HK-2 (cell line): ENCODE data around the gene KCNQ1.

ENCODE experiments used
- DNase-seq: peaks from one replicate; pipeline ENCODE4 v3.0.0-alpha.2; 2018; ENCODE audit not compliant: unreplicated experiment

KCNQ1 gene

DNA sequence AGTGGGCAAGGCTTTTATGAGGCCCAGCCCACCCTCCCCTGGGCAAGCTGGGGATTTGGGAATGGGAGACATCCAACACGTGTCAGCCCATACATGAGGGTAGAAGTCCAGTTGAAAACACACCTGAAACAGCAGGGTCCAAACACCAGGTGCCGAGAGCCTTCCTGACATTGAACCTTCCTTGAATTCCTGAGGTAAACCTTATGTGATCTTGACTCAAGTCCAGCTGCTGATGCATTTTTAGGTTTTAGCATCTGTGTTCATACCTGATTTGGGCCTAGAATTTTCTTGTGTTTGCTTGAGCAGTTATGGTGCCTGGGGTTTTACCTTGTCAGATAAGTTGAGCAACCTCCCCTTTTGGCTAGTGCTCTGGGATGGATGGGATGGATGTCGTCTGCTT is 374.5 kb downstream of the KCNQ1 start:
- DNase-seq = no peak

DNA sequence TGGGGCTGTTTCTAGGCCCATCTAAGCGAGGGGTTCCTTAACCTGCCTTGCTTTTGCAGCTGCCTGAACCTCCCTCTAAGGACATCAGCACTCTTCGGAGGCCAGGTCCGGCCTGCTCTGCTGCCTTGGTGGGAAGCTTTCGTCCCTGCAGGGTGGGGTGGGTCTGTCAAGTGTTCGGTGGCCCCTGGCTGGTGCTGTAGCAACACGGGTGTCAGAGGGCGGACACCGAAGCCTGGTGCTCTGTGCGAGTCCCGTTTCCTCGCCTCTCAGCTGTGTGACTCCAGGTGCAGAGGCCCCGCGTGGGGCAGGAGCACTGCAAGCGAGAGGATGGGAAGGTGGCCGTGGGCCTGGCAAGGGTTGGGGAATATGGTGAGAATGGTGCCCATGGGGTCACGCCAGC is 376.2 kb downstream of the KCNQ1 start:
- no peak for DNase-seq

DNA sequence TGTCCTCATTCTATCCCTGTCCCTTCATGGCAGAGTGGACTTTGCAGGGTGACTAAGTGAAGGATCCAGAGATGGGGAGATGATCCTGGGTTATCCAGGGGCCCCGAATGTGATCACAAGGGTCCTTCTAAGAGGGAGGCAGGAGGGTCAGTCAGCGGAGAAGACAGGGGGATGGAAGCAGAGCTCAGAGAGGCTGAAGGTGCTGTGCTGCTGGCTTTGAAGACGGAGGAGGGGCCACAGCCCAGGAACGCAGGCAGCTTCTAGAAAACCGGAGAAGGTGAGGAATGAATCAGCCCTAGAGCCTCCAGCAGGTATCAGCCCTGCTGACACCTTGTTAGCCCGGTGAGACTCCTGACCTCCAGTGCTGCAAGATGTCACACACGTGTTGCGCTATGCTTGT is 377.1 kb downstream of the KCNQ1 start:
- no peak for DNase-seq

DNA sequence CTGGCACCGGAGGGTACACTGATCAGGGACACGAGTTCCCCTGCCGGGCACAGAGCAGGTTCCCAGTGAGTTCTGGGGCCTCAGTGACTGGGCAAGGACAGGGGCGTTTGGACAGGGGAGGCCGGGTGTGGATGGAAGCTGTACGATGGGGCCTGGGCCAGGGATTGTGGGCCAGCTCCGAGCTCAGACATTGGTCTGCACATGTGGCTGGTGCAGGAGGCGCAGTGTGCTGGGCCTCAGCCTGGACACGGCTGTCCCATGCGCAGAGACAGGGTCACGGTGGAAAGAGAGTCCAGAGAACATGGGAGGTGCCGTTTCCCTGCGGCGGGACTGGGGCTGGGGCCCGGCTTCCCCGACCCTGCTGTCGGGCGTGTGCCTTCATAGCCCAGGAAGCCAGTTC is 380.0 kb downstream of the KCNQ1 start:
- DNase-seq = no peak

DNA sequence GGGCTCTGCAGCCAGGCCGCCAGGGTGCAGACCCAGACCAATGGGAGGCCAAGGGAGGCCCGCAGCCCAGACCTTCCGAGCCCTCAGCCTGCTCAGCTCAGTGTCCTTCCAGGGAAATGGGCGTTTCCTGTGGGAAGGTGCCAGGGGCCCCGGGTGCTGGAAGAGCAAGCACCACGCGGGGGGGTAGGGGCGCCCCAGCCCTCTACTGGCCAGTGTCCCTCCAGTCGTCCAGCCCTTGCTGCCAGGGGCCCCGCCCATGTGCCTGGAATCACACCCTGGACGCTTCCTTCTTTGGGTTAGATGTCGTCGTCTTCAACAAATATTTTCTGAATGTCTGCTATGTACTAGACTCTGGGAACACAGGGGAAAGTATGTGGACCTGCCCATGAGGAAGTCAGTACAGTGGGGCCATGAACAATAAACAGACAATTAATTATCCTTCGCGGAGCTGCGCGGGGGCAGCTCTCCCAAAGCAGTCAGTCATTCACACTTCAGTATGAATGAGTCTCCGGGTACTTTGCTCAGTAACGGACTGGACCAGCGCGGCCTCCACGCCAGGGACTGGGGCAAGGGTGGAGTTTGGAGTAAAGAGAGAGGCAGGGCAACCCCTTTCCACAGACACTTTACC is 380.6 kb downstream of the KCNQ1 start:
- no peak for DNase-seq

DNA sequence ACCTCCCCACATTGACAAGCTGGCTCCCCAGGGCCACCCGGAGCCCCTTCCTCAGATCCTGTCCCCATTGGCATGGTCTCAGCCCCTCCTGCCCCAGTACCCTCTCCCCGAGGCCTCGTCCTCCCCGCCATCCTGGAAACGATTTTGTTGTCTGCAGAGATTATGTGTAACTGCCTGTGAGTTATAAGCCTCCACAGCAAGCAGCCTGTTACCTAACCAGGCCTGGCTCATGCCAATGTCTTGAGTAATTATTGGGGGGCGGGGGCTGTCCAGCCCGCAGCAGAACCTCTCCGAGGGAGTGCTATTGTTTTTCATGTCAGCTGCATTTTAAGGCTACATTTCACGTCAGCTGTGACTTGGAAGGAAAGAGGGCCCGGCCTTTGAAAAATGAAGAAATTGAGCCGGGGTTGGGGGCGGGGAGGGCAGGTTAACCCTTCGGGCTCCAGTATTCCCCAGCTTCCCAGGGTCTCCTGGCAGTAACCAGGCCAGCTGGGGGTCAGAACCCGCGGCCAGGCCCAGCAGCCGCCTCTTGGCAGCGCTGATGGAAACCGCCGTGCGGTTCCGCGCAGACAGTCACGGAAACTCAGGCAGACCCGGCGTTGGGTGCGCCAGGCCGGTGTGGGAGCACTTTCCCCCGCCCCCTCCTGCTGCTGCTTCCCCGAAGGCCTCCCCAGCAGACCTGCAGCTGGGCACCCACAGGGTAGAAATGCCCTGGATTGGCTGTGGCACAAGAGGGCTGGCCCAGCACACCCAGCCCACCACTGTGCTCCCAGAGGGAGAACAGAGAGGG is 381.3 kb downstream of the KCNQ1 start:
- peak; percentile 54 for DNase-seq

DNA sequence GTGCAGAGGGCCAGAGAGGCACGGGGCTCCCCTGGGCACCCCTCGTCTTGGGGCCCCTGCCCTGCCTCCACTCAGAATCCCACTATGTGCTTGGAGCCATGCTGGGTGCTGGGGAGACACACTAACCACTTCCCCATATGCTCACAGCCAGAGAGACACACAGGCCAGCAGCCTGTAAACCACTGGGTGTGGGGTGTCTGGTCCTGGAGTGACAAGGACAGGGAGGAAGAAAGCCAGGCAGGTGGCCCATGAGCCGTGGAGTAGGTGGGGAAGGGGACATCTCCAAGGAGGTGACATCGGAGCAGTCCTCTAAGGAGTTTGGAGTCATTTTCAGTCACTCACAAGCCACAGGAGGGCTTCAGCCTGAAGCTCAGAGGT is 381.9 kb downstream of the KCNQ1 start:
- DNase-seq = no peak

DNA sequence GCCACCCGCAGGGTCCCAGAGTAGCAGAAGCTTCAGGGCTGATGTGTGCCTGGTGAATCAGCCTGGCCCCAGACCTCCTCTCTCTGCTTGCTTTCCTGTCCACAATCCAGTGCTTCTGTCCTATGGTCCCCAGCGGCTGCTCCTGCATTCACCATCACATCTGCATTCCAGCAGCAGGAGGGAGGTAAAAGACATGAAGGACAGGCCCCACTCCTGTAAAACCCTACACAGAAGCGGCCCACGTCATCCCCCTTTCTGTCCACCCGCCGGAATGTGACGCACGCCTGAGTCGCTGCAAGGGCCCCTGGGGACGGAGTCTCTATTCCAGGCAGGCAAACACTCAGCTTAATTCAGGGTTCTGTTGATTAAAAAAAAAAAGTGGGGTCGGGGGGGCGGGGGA is 382.4 kb downstream of the KCNQ1 start:
- DNase-seq = no peak

DNA sequence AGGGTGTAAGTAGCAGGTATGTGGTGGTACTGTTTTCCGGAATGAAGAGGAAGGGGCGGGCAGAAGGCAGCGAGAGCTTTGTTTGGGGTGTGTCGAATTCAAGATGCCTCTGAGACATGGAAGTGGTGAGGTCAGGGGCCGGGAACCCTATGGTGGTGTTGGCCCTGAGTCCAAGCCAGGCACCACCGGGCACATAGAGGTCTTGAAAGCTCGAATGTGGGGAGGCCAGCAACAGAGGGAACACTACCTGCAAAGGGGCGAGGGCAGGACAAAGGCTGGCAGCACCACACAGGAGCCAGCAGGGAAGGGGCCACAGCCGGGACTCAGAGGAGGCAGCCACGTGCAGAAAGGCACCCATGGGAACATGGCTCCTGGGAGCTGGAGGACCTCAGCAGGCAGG is 383.0 kb downstream of the KCNQ1 start:
- DNase-seq = no peak

DNA sequence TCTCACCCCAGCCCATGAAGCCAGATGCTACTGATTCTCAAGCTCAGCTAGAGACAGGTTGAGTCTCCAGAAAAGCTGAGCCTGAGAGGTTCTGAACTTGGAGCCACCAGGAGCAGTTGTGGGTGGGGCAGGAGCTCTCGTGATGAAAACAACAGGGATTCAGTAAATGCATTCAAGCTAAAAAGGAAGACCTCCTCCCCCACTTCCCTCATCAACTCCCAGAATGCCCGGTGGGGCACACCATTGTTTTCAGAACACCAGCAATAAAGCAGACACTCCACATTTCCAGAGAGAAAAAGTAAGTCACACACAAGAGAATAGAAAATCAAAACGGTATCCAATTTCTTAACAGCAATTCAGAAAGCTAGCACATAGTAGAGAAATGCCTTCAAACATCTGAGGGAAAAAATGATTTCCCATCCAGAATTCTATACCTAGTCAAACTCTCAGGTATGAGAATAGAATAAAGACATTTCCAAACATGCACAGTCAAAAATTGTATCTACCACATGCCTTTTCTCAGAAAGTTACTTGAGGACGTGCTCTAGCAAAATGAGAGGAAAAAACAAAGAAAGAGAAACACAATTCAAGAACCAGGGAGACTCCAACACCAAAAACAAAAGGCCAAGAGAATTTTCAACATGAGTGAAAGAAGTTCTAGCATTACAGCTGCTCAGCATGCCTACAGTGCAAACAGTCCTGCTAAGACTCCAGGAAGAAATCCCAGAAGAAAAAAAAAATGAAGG is 383.9 kb downstream of the KCNQ1 start:
- DNase-seq = no peak

DNA sequence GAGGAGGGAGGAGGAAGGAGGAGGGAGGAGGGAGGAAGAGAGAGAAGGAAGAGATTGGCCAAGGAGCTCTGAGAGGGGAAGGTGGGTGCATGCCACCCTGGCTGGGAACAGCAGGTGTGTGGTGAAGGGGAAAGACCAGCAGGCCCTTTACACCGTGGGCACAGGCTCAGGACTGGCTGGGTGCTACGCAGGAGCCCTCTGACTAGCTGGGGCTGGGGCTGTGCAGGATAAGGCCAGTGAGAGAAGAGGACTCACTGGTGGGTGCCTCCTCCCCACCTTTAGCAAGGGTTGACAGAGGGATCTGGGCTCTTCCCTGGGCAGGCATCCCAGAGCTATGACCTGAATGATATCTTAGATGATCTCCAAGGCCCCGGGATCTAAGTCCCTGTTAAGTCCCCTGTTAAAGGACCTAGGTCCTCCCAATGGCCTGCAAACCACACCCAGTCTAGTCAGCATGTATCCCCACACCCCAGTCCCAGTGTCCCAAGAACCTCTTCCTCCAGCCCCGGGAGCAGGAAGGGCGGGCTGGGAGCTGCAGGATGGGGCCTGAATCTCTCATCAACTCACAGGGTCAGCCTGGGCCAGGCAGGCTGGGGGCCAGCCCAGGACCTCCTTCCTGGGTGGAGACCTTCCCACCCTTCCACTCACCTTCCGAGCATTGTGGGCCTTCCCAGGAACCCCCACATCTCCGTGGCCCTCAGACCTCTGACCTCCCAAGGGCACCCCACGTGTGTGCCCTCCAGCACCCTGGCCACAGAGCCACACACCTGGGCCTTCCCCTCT is 385.4 kb downstream of the KCNQ1 start:
- DNase-seq = no peak

DNA sequence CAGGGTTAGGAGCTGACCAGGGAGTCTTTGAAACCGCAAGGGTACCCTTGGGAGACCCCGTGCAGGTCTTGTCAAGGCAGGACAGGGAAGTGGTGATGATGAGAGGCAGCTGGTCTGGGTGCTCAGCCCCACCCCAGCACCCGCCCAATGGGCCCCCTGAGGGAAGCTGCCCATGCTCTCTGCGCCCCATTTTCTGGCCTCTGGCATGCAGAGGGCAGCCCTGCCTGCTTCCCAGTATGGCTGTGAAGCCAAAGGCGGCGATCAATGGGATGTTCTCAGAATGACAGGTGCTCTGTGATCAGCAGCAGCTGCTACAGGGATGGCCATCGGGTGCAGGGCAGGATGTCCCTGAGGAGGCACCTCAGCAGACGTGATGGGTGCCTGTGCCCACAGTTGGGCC is 386.1 kb downstream of the KCNQ1 start:
- DNase-seq = no peak

DNA sequence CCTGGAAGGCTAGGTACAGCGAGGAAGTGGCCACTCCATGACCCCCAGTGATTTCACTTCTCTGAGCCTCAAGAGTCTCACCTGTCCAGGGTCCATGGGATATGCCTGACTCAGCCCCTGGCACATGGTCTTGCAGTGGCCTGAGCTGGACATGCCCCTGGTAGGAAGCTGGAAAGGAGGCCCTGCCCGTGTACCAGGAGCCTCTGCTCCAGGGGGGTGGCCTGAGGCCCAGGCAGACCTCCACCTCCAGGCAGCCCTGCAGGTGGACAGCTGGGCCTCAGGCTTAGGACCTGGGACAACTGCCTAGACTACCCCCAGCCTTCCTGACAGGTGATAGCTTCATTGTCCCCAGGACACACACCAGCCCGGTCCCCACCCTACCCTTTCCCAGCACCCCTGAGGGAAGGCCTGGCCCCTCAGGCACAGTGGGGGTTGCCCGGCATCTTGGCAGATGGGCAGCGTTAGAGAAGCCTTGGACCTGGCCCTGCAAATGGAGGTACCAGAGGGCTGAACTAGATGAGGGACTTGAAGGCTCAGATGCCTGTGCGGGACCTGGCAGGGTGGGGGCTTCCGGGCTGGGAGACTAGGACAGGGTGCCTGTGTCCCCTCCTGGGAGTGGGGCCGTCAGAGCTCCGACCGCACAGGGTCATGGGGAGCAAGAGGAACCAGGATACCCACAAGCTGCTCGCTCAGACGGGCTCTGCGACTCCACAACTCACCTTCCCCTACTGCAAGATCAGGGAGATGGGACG is 387.1 kb downstream of the KCNQ1 start:
- DNase-seq = no peak

DNA sequence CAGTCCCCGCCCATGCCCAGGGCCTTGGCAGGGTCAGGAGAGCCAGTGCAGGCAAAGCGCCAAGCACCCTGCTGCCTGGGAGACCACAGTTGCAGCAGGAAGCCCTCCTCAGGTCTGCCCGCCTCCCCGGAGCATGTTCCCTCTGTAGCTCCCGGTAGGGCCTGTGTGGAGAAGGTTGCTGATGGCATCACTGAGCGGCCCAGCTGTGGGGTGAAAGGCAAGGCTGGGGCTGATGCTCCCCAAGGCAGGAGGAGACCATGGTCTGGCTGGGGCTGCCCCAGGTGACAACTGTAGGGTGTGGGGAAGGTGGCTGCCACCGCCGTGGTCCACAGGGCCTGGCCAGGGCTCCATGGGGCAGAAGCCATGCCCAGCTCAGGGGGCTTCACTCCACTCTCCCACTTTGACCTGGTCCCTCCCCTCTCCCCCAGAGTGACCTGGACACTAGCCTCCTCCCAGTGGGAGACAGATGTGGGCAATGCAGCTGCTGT is 387.8 kb downstream of the KCNQ1 start:
- DNase-seq = no peak

DNA sequence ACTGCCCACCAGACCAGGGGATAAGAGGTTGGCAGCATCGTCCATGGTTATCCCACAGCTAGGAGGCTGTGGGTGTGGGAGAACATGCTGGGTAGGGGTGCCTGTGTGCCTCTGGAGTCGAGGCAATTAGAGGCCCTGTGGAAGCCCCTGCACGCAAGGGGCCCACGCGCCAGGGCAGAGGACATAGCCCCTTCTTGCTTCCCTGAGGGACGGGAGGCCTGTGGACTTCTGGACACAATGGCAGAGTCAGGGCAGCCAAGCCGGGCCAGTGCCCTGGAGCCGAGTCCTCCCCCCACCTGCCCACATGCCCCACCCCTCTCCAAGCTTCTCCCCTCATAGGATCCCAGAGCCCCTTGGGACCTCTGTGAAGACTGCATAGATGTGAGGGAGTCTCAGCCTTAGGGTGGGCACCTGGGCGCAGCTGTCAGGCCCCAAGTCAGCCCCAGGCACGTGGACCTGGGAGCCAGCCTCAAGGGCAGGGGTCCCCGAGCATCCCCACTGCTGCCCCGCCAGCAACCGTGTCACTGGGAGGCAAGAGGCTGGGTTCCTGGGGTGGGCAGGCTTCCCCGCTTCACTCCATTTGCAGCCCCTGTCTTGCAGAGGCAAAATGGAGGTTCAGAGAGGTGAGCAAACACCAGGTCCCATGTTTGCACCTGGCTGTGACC is 388.4 kb downstream of the KCNQ1 start:
- DNase-seq = no peak

DNA sequence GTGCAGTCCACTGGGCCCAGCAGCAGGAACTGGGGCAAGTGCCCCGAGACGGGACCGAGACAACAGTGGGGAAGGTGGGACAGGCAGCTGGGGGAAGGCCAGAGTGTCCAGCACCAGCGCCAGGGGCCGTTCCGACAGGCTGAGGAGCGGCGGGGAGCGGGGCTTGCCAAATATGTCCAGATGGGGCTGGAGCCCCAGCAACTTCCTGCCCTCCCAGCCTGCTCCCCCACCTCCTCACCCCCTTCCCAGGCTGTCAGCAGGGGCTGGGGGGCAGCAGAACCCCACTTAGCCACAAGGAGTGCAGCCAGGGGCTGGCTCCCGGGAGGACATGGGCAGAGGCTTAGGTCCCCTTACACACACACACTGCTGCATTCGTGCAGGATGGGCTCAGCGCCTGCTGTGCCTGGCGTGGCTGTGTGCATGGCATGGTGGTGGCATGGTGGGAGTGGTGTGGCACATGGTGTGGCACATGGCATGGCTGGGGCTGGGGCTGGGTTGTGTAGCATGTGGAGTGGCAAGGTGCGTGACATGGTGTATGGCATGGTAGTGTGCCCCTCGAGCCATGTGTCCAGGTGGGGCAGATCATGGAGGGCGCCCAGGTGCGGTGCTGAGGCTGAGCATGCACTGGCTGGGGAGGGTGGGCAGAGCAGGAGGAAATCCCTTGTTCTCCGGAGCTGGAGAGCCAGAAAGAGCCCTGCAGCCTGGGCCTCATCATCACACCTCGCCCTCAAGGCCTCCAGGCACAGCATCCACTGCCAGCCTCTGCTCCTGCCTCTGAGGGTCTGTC is 389.1 kb downstream of the KCNQ1 start:
- no peak for DNase-seq

DNA sequence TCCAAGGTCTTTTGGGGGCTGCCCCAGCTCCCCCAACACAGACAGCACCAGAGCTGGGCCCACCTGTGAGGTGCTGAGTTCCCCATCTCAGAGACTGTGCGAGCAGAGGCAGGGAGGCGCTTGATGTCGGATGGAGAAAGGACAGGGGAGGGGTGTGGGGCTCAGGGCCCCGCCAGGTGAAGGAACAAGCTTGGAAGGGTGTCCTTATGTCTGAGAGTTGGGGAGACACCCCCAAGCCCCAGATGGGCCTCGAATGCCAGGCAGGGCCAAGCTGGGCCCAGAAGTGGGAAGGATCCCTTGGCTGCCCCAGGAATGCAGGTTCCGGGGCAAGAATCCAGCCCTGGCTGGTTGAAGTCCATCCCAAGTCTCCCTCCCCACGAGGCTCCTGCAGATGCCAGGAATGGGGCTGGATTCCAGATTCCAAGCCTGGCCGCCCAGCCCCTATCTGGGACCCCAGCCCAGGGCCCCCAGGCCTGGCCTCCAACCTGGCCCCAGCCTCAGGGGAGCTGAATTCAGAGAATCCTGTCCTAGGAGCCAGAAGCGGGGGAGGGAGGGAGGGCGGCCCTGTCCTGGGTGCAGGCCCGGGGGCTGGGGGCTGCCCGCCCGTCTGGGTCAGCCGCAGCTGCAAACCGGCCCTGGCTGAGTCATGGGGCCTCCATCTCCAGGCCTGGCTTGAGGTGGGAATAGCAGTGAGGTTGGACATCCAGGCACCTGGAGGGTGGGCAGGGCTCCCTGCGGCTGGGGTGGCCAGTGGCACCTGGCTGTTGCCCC is 389.9 kb downstream of the KCNQ1 start:
- DNase-seq = no peak

DNA sequence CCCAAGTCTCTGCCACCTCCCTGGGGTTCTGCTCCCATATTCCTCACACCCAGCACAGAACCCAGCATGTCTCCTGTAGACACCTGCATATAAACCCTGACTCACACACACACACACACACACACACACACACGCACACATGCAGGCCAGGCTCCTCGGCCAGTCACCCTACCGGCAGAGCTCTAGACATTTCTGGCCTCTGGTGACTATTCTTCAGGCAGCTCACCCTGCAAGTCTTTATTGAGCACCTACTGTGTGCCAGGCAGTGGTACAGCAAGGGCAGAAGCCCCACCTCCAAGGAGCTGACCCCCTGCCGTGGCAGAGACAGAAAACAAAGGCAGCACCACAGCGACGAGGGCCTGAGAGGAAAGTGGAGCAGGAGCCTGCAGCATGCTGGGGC is 390.5 kb downstream of the KCNQ1 start:
- peak; percentile 47 for DNase-seq

DNA sequence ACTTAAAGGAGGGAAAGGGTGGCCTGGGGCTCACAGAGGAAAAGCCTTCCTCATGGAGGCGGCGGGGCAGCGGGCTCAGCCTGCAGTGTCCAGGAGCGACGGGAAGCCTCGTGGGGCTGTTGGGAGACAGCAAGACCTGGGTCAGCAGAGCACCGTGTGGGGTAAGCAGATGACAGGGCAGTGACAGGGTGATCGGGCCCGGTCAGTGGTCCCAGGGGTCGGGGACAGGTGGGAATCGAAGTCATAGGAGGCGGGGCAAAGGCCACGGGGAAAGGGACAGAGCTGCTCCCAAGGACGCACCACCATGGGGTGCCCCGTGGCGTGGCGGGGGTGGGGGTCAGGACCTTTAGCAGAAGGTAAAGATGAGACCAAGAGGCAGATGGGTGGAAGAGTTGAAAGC is 390.9 kb downstream of the KCNQ1 start:
- DNase-seq = no peak
